B cell (primary cell): ENCODE data around the gene COL8A2.

Experiments
- EZH2 ChIP-seq: IDR thresholded peaks from 2 replicates; pipeline ENCODE4 v1.6.1; 2012; ENCODE audit warnings: borderline replicate concordance, low read depth, mild to moderate bottlenecking, moderate library complexity, low read length; ENCODE audit not compliant: insufficient read depth, poor library complexity, severe bottlenecking
- TF ChIP-seq, protein P1 (sequence below): fragments of 200-600 bp; IDR thresholded peaks from one replicate; pipeline ENCODE4 v1.8.0; 2022; ENCODE audit warnings: antibody characterized with exemption, mild to moderate bottlenecking

GRCh38 chr1:36095760-36096405, 29.1 kb downstream of the COL8A2 start:
- TF ChIP-seq, protein P1, sequence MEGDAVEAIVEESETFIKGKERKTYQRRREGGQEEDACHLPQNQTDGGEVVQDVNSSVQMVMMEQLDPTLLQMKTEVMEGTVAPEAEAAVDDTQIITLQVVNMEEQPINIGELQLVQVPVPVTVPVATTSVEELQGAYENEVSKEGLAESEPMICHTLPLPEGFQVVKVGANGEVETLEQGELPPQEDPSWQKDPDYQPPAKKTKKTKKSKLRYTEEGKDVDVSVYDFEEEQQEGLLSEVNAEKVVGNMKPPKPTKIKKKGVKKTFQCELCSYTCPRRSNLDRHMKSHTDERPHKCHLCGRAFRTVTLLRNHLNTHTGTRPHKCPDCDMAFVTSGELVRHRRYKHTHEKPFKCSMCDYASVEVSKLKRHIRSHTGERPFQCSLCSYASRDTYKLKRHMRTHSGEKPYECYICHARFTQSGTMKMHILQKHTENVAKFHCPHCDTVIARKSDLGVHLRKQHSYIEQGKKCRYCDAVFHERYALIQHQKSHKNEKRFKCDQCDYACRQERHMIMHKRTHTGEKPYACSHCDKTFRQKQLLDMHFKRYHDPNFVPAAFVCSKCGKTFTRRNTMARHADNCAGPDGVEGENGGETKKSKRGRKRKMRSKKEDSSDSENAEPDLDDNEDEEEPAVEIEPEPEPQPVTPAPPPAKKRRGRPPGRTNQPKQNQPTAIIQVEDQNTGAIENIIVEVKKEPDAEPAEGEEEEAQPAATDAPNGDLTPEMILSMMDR, result no peak
- no peak for TF ChIP-seq EZH2
